ENCODE measurements around the gene HSFX2. TPM values are rescaled to one million over a fixed set of nuclear protein-coding genes. Genes with fewer than 3 reads are reported as not detected.
A peak's percentile ranks its signal among the peaks of the same experiment; 100 is the strongest.

The HSFX2 gene
- total and polyA plus RNA-seq, 4 donors, result 0.31 to 0.61 (median 0.41) TPM; not detected in 1

DNA sequence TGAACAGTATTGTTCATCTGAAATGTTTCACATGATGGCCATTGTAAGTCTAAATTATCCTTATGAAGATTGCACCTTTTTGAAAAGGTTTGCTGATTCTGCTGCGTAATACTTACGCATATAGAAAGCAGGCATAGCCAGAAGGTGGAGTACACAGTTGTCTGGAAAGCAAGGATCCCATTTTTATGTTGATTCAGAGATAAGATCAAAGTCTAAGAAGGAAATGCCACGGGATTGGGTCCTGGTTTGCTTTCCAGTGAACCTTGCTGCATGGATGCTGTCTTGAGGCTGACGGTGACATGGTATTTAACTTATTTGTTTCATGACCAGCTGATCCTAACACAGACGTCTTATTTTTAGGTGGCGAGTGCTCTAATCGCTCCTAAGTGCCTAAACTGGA, 23.3 kb downstream of the HSFX2 start:
- DNase-seq, result no peak

DNA sequence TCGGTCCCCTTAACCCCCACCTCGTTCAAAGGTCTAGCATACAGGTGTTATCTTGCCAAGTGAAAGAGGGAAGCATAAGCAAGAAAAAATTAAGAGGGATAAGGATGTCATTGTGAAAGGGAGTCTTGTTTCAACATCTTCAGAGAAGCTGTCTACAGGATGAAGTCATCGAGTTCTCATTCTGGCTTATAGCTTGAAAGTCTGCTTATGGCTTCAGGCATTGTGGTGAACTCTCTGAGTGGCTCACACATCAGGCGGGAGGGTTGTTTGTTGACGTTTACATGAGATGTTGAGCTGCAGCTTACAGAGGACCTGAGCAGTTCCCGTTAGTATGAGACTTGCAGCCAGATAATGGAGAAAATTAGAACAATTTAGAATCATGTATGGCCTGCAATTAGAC, 24.4 kb downstream of the HSFX2 start:
- ATAC-seq (ENCODE audit: insufficient read depth, low FRiP score), result no peak
- Histone ChIP-seq H3K27me3 (ENCODE audit: control insufficient read depth in 3 of 3, insufficient read depth in 3 of 3, low read length in 2 of 3) (peaks cover 0 to 3% (median 2%) of the 10 kb centered on the region in 3 donors), H3K9ac (ENCODE audit: insufficient read depth in 1 of 2, low read length in 2 of 2) (no peak overlapping the region), H3K4me3 (no peak overlapping the region), H3K9me3 (ENCODE audit: control insufficient read depth in 4 of 4, insufficient read depth in 3 of 4, low read length in 3 of 4) (no peaks in the 10 kb centered on the region), H3K27ac (ENCODE audit: low read depth in 1 of 2, low read length in 1 of 2) (no peak overlapping the region), H3K36me3 (ENCODE audit: control insufficient read depth in 4 of 4, insufficient read depth in 4 of 4, low read length in 4 of 4) (no peaks in the 10 kb centered on the region), H3K4me1 (ENCODE audit: control insufficient read depth in 5 of 5, insufficient read depth in 5 of 5, low read length in 5 of 5) (no peaks in the 10 kb centered on the region)
- WGBS, 2 donors, result 60% methylated on average over 6 of the region's 6 CpGs; no CpG with 5 or more reads in 1 of the 2 donors
- TF ChIP-seq, protein P1, sequence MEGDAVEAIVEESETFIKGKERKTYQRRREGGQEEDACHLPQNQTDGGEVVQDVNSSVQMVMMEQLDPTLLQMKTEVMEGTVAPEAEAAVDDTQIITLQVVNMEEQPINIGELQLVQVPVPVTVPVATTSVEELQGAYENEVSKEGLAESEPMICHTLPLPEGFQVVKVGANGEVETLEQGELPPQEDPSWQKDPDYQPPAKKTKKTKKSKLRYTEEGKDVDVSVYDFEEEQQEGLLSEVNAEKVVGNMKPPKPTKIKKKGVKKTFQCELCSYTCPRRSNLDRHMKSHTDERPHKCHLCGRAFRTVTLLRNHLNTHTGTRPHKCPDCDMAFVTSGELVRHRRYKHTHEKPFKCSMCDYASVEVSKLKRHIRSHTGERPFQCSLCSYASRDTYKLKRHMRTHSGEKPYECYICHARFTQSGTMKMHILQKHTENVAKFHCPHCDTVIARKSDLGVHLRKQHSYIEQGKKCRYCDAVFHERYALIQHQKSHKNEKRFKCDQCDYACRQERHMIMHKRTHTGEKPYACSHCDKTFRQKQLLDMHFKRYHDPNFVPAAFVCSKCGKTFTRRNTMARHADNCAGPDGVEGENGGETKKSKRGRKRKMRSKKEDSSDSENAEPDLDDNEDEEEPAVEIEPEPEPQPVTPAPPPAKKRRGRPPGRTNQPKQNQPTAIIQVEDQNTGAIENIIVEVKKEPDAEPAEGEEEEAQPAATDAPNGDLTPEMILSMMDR (IDR thresholded peaks at IDR 0.05; ENCODE audit: control extremely low read depth, extremely low read depth), result no peak
- DNase-seq, result peak in 2 of 3 donors; percentile 0 to 3

More for the DNA sequence above, 23.3 kb downstream of the HSFX2 start:
- Histone ChIP-seq H3K9me3 (ENCODE audit: control insufficient read depth in 4 of 4, insufficient read depth in 3 of 4, low read length in 3 of 4) (no peaks in the 10 kb centered on the region), H3K9ac (ENCODE audit: insufficient read depth in 1 of 2, low read length in 2 of 2) (no peak overlapping the region), H3K27me3 (ENCODE audit: control insufficient read depth in 3 of 3, insufficient read depth in 3 of 3, low read length in 2 of 3) (peaks cover 0 to 3% (median 2%) of the 10 kb centered on the region in 3 donors), H3K4me3 (no peak overlapping the region), H3K4me1 (ENCODE audit: control insufficient read depth in 5 of 5, insufficient read depth in 5 of 5, low read length in 5 of 5) (no peaks in the 10 kb centered on the region), H3K36me3 (ENCODE audit: control insufficient read depth in 4 of 4, insufficient read depth in 4 of 4, low read length in 4 of 4) (no peaks in the 10 kb centered on the region), H3K27ac (ENCODE audit: low read depth in 1 of 2, low read length in 1 of 2) (no peak overlapping the region)
- WGBS, 2 donors, result 76% methylated on average over 7 of the region's 7 CpGs; no CpG with 5 or more reads in 1 of the 2 donors
- ATAC-seq (ENCODE audit: insufficient read depth, low FRiP score), result no peak
- TF ChIP-seq, protein P1 (IDR thresholded peaks at IDR 0.05; ENCODE audit: control extremely low read depth, extremely low read depth), result no peak

DNA sequence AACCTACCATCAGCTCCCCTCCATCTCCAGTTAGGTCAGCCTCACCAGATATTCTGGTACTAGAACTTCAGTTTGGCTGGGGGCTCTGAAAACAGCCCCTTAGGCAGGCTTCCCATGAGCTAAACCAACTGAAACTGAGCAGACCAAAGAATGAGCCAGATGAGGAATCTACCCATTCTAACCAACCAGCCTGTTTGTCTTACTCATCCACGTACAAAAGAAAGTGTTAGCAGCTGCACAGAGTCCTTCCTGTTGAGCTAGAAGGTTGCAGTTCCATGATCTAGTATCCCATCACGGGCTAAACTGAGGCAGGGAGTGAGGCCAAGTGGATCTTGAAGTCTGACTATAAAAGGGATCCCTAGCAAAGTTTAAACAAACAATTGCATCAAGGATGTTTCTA, 25.3 kb downstream of the HSFX2 start:
- TF ChIP-seq, protein P1 (IDR thresholded peaks at IDR 0.05; ENCODE audit: control extremely low read depth, extremely low read depth), result no peak
- 42% methylated on average over 2 of the region's 2 CpGs; no CpG with 5 or more reads in 1 of the 2 donors for WGBS, 2 donors
- peaks cover 0 to 3% (median 2%) of the 10 kb centered on the region in 3 donors for H3K27me3 ChIP-seq (ENCODE audit: control insufficient read depth in 3 of 3, insufficient read depth in 3 of 3, low read length in 2 of 3)
- H3K9me3 ChIP-seq (ENCODE audit: control insufficient read depth in 4 of 4, insufficient read depth in 3 of 4, low read length in 3 of 4), result no peaks in the 10 kb centered on the region
- no peak overlapping the region for H3K4me3 ChIP-seq
- no peak for ATAC-seq (ENCODE audit: insufficient read depth, low FRiP score)
- no peak for DNase-seq
- H3K4me1 ChIP-seq (ENCODE audit: control insufficient read depth in 5 of 5, insufficient read depth in 5 of 5, low read length in 5 of 5), result no peaks in the 10 kb centered on the region
- H3K36me3 ChIP-seq (ENCODE audit: control insufficient read depth in 4 of 4, insufficient read depth in 4 of 4, low read length in 4 of 4), result no peaks in the 10 kb centered on the region
- H3K27ac ChIP-seq (ENCODE audit: low read depth in 1 of 2, low read length in 1 of 2), result no peak overlapping the region
- no peak overlapping the region for H3K9ac ChIP-seq (ENCODE audit: insufficient read depth in 1 of 2, low read length in 2 of 2)

Data from lung (tissue), 12 donors.